Mesenchymal stem cell (in vitro differentiated cells and primary cell): ENCODE measurements around the gene ABHD16B.
A peak's percentile ranks its signal among the peaks of the same experiment; 100 is the strongest.

Experiments used
- DNase-seq: peaks from one replicate; pipeline ENCODE4 v3.0.0-alpha.2; 2013
- H2AFZ ChIP-seq: one replicate; pipeline ENCODE4 v1.6.1; 2013; ENCODE audit warnings: low read depth, mild to moderate bottlenecking, control low read depth, inconsistent platforms, low read length, moderate library complexity
- H2AK5ac ChIP-seq: 2 replicates; pipeline ENCODE4 v1.6.1; 2013; ENCODE audit warnings: low read length, moderate library complexity, mild to moderate bottlenecking, inconsistent platforms; ENCODE audit not compliant: severe bottlenecking
- H2BK120ac ChIP-seq: one replicate; pipeline ENCODE4 v1.6.1; 2013; ENCODE audit warnings: low read depth, mild to moderate bottlenecking, inconsistent platforms, low read length, moderate library complexity
- H2BK12ac ChIP-seq, 2 experiments: one replicate each; pipeline ENCODE4 v1.6.1; 2013; ENCODE audit warnings: inconsistent platforms in 2 of 2, low read length in 2 of 2, mild to moderate bottlenecking in 2 of 2, moderate library complexity in 2 of 2, control low read depth in 1 of 2
- H2BK15ac ChIP-seq: one replicate; pipeline ENCODE4 v1.6.1; 2013; ENCODE audit warnings: mild to moderate bottlenecking, low read depth, inconsistent platforms; ENCODE audit not compliant: poor library complexity, severe bottlenecking
- H2BK5ac ChIP-seq: 2 replicates; pipeline ENCODE4 v1.6.1; 2013; ENCODE audit warnings: low read depth, mild to moderate bottlenecking, low read length, control low read depth, inconsistent platforms; ENCODE audit not compliant: poor library complexity, severe bottlenecking
- H3K14ac ChIP-seq, 2 experiments: one replicate each; pipeline ENCODE4 v1.6.1; 2013; ENCODE audit warnings: inconsistent platforms in 2 of 2, low read length in 2 of 2, control low read depth in 1 of 2, mild to moderate bottlenecking in 1 of 2, moderate library complexity in 1 of 2
- H3K18ac ChIP-seq, 2 experiments: one replicate each; pipeline ENCODE4 v1.6.1; 2013; ENCODE audit warnings: inconsistent platforms in 2 of 2, low read length in 2 of 2, control low read depth in 1 of 2, low read depth in 1 of 2, mild to moderate bottlenecking in 1 of 2
- H3K23ac ChIP-seq, 2 experiments: one replicate each; pipeline ENCODE4 v1.6.1; 2013; ENCODE audit warnings: inconsistent platforms in 2 of 2, low read length in 2 of 2, mild to moderate bottlenecking in 2 of 2, moderate library complexity in 2 of 2, control low read depth in 1 of 2
- H3K27ac ChIP-seq: 2 replicates; pipeline ENCODE4 v1.5.1; 2013; ENCODE audit warnings: mild to moderate bottlenecking, moderate library complexity, low read length, control low read depth, inconsistent platforms; ENCODE audit not compliant: poor library complexity, severe bottlenecking
- H3K27me3 ChIP-seq, 2 experiments: 2 replicates each; pipeline versions ENCODE4 v1.6.1 to v1.7.0; 2013; ENCODE audit warnings: low read length in 2 of 2, mild to moderate bottlenecking in 2 of 2, moderate library complexity in 2 of 2, control low read depth in 1 of 2, inconsistent platforms in 1 of 2; ENCODE audit not compliant: control insufficient read depth in 1 of 2, insufficient read depth in 1 of 2
- H3K36me3 ChIP-seq, 2 experiments: 2 replicates each; pipeline versions ENCODE4 v1.6.1 to v1.7.0; 2013; ENCODE audit warnings: low read length in 2 of 2, control low read depth in 1 of 2, inconsistent platforms in 1 of 2, low read depth in 1 of 2, mild to moderate bottlenecking in 1 of 2; ENCODE audit not compliant: insufficient read depth in 2 of 2, control insufficient read depth in 1 of 2
- H3K4ac ChIP-seq, 2 experiments: one replicate each; pipeline ENCODE4 v1.6.1; 2013; ENCODE audit warnings: inconsistent platforms in 2 of 2, low read length in 2 of 2, mild to moderate bottlenecking in 2 of 2, moderate library complexity in 2 of 2, control low read depth in 1 of 2, low read depth in 1 of 2
- H3K4me1 ChIP-seq: 2 replicates; pipeline ENCODE4 v1.6.1; 2013; ENCODE audit warnings: low read depth, low read length, control low read depth; ENCODE audit not compliant: control insufficient read depth, insufficient read depth
- H3K4me2 ChIP-seq: 2 replicates; pipeline ENCODE4 v1.6.1; 2013; ENCODE audit warnings: low read length, mild to moderate bottlenecking, inconsistent platforms; ENCODE audit not compliant: poor library complexity, severe bottlenecking
- H3K4me3 ChIP-seq, 2 experiments: 2 replicates each; pipeline versions ENCODE4 v1.5.1 to v1.7.0; 2013; ENCODE audit warnings: low read length in 2 of 2, mild to moderate bottlenecking in 2 of 2, control low read depth in 1 of 2, low read depth in 1 of 2; ENCODE audit not compliant: insufficient read depth in 1 of 2
- H3K79me1 ChIP-seq: replicated peaks from 2 replicates; pipeline ENCODE4 v1.6.1; 2013; ENCODE audit warnings: mild to moderate bottlenecking, control low read depth, low read length, inconsistent platforms; ENCODE audit not compliant: poor library complexity, severe bottlenecking
- H3K9ac ChIP-seq: 2 replicates; pipeline ENCODE4 v1.7.0; 2013; ENCODE audit warnings: mild to moderate bottlenecking, low read length, moderate library complexity
- H3K9me3 ChIP-seq: 2 replicates; pipeline ENCODE4 v1.7.0; 2013; ENCODE audit warnings: mild to moderate bottlenecking, low read length; ENCODE audit not compliant: control insufficient read depth
- H4K8ac ChIP-seq: one replicate; pipeline ENCODE4 v1.6.1; 2013; ENCODE audit warnings: inconsistent platforms, mild to moderate bottlenecking, low read length, moderate library complexity
- H4K91ac ChIP-seq: one replicate; pipeline ENCODE4 v1.6.1; 2013; ENCODE audit warnings: mild to moderate bottlenecking, low read length, inconsistent platforms
- WGBS: methylation state at CpG from one replicate; pipeline ENCODE4 v1.1.7; 2013; ENCODE audit warnings: mixed read lengths; 5-methylcytosine and 5-hydroxymethylcytosine counted together

Gene ABHD16B

GRCh38 chr20:63863021-63863797 lies 1.9 kb downstream of the ABHD16B start:
- Histone ChIP-seq H2BK15ac (peak overlapping the region; percentile 98), H2AK5ac (peak overlapping the region; percentile 6), H2AFZ (no peak overlapping the region), H3K79me1 (peaks cover 28% of the 10 kb centered on the region), H3K4me3 (peak overlapping the region in 1 of 2 experiments; percentile 90), H3K4me1 (peaks cover 39% of the 10 kb centered on the region), H3K36me3 (peaks cover 23 to 32% of the 10 kb centered on the region in 2 experiments), H3K27me3 (no peaks in the 10 kb centered on the region), H4K91ac (peak overlapping the region; percentile 97), H3K23ac (peak overlapping the region in 1 of 2 experiments; percentile 3), H3K14ac (peak overlapping the region in 1 of 2 experiments; percentile 3), H2BK12ac (peak overlapping the region; percentile 50 to 95), H3K9ac (peak overlapping the region; percentile 100), H2BK5ac (no peak overlapping the region), H3K4me2 (peak overlapping the region; percentile 90), H2BK120ac (peak overlapping the region; percentile 92), H3K4ac (peak overlapping the region; percentile 67 to 95), H3K9me3 (no peaks in the 10 kb centered on the region), H4K8ac (peak overlapping the region; percentile 99), H3K27ac (peak overlapping the region; percentile 80), H3K18ac (peak overlapping the region; percentile 91 to 96)
- DNase-seq, result peak; percentile 14
- WGBS, result 94% methylated on average over 15 of the region's 18 CpGs

GRCh38 chr20:63863798-63864544 lies 2.7 kb downstream of the ABHD16B start:
- no peak overlapping the region for H2AFZ ChIP-seq

DNA sequence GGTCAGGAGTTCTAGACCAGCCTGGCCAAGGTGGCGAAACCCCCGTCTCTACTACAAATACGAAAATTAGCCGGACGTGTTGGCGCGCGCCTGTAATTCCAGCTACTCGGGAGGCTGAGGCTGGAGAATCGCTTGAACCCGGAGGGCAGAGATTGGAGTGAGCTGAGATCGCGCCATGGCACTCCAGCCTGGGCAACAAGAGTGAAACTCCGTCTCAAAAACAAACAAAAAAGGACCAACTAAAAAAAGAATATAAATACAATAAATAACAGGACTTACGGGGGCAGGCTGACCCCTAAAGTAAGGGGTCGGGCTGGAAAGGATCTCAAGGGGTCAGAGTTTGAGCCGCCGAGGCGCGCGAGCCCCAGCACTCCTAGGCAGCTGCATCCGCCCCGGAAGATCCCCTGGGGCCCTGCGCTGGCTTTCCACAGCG lies 3.3 kb downstream of the ABHD16B start:
- peak overlapping the region in 1 of 2 experiments; percentile 6 for H3K4ac ChIP-seq
- 2% methylated on average over 24 of the region's 25 CpGs for WGBS
- peak overlapping the region in 1 of 2 experiments; percentile 42 for H2BK12ac ChIP-seq
- peak overlapping the region; percentile 39 for H2BK15ac ChIP-seq
- DNase-seq, result no peak
- peaks cover 29% of the 10 kb centered on the region for H3K4me1 ChIP-seq
- H4K8ac ChIP-seq, result peak overlapping the region; percentile 24
- peak overlapping the region; percentile 64 for H3K27ac ChIP-seq
- no peak overlapping the region for H3K23ac ChIP-seq
- no peak overlapping the region for H3K14ac ChIP-seq
- peak overlapping the region in 1 of 2 experiments; percentile 13 for H3K18ac ChIP-seq
- H2AFZ ChIP-seq, result no peak overlapping the region
- H2BK120ac ChIP-seq, result no peak overlapping the region
- H4K91ac ChIP-seq, result peak overlapping the region; percentile 68
- peak overlapping the region; percentile 62 to 90 for H3K4me3 ChIP-seq
- no peak overlapping the region for H2BK5ac ChIP-seq
- peak overlapping the region; percentile 90 for H3K4me2 ChIP-seq
- H3K27me3 ChIP-seq, result no peaks in the 10 kb centered on the region
- H3K9ac ChIP-seq, result peak overlapping the region; percentile 100
- no peaks in the 10 kb centered on the region for H3K9me3 ChIP-seq
- peaks cover 35% of the 10 kb centered on the region for H3K79me1 ChIP-seq
- peaks cover 37 to 45% of the 10 kb centered on the region in 2 experiments for H3K36me3 ChIP-seq
- no peak overlapping the region for H2AK5ac ChIP-seq

More at GRCh38 chr20:63863798-63864544, 2.7 kb downstream of the ABHD16B start:
- H2BK12ac ChIP-seq, result peak overlapping the region; percentile 50 to 95
- H3K18ac ChIP-seq, result peak overlapping the region; percentile 91 to 96
- H3K27me3 ChIP-seq, result no peaks in the 10 kb centered on the region
- H2AK5ac ChIP-seq, result peak overlapping the region; percentile 91
- peaks cover 31 to 39% of the 10 kb centered on the region in 2 experiments for H3K36me3 ChIP-seq
- no peak overlapping the region for H2BK5ac ChIP-seq
- peaks cover 31% of the 10 kb centered on the region for H3K79me1 ChIP-seq
- peak overlapping the region; percentile 67 to 95 for H3K4ac ChIP-seq
- H4K91ac ChIP-seq, result peak overlapping the region; percentile 97
- no peak overlapping the region for H3K14ac ChIP-seq
- H3K23ac ChIP-seq, result no peak overlapping the region
- peak; percentile 88 for DNase-seq
- no peaks in the 10 kb centered on the region for H3K9me3 ChIP-seq
- H3K4me2 ChIP-seq, result peak overlapping the region; percentile 90
- peak overlapping the region; percentile 99 for H4K8ac ChIP-seq
- peak overlapping the region; percentile 80 for H3K27ac ChIP-seq
- peak overlapping the region; percentile 98 for H2BK15ac ChIP-seq
- H2BK120ac ChIP-seq, result peak overlapping the region; percentile 92
- peak overlapping the region; percentile 62 to 90 for H3K4me3 ChIP-seq
- 13% methylated on average over 38 of the region's 38 CpGs for whole genome bisulfite sequencing
- peaks cover 33% of the 10 kb centered on the region for H3K4me1 ChIP-seq
- H3K9ac ChIP-seq, result peak overlapping the region; percentile 100
